Gastrocnemius medialis (tissue), 4 donors: ENCODE measurements around the gene PLD4.

ENCODE experiments used
- CTCF ChIP-seq, 5 experiments: fragments of 450-650 bp in 3 of 5; fragments of 200-600 bp in 2 of 5; sonication (generic) in 2 of 5; IDR thresholded peaks in 4 of 5; conservative IDR thresholded peaks in 1 of 5; 1 replicate in 4 of 5; 2 replicates in 1 of 5; pipeline ENCODE4 v1.5.1; 2016 to 2019; ENCODE audit warnings: antibody characterized with exemption in 5 of 5, mild to moderate bottlenecking in 3 of 5, moderate library complexity in 3 of 5
- POLR2A ChIP-seq, 2 donors: fragments of 450-650 bp; IDR thresholded peaks; one replicate each; pipeline ENCODE4 v1.6.1; 2017; ENCODE audit warnings: antibody characterized with exemption in 2 of 2, mild to moderate bottlenecking in 2 of 2, moderate library complexity in 2 of 2

DNA sequence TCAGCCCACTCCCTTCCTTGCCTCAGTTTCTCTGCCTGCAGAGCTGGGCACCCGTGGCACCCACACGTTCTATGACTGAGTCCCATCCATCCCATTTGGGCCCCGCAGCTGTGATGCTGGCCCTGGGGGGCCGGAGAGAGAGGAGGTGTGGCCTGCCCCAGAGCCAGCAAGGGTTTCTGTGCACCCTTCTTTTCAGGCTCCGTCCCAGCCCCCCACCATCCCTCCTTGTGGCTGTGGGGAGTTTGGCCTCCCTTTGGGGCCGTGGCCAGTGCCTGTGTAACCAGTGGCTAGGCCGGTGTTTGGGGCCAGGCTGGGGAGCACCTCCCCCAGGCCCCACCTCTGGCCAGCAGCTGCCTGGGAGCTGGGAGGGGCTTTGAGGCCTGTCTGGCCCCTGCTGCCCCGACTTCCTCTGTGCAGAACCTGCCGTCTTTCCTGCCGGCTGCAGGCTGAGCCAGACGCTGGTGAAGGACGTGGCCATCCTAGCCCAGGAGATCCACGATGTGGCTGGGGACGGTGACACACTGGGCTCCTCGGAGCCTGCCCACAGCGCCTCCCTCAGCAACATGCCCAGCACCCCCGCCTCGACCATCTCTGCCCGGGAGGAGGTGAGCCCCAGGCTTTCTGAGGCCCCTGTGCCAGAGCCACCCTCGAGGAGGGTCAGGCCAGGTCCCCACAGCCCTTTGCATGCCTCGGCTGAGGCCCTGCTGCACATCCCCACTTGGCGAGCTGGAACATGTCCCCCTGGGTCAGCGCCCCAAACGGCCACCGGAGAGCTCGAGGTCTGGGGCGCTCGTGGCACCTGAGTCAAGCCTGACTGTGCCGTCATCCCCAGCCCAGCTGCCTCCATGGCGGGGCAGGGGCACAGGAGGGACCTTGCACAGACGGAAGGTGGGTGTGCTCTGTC lies 31.9 kb upstream of the PLD4 start:
- TF ChIP-seq CTCF (IDR thresholded peaks at IDR 0.05 in 4 of 5, conservative IDR thresholded peaks at IDR 0.05 in 1 of 5) = no peak
- no peak for TF ChIP-seq POLR2A (IDR thresholded peaks at IDR 0.05)
